Esophagus squamous epithelium (tissue), 5 donors: ENCODE results near the gene PPP1R1A. TPM values are rescaled to one million over a fixed set of nuclear protein-coding genes. Genes with fewer than 3 reads are reported as not detected.

Source experiments
- DNase-seq: peaks from one replicate; lab custom pipeline; 2025; lab: John Stamatoyannopoulos, UW
- H3K27ac ChIP-seq, 4 donors: fragments of 200-600 bp; sonication (generic); one replicate each; pipeline ENCODE4 v1.5.1; 2016 to 2019; ENCODE audit warnings: mild to moderate bottlenecking in 1 of 4
- H3K27me3 ChIP-seq, 4 donors: fragments of 200-600 bp; sonication (generic); 1 replicate in 3 of 4; 2 replicates in 1 of 4; pipeline versions ENCODE4 v1.5.1 to v1.6.0; 2017 to 2021; ENCODE audit warnings: antibody characterized with exemption in 1 of 4
- H3K36me3 ChIP-seq, 3 donors: fragments of 200-600 bp; sonication (generic); one replicate each; pipeline ENCODE4 v1.5.1; 2016 to 2019
- H3K4me1 ChIP-seq, 3 donors: fragments of 200-600 bp; sonication (generic); one replicate each; pipeline ENCODE4 v1.5.1; 2017 to 2019
- H3K4me3 ChIP-seq, 4 donors: fragments of 200-600 bp; sonication (generic); 1 replicate in 3 of 4; 2 replicates in 1 of 4; pipeline ENCODE4 v1.5.1; 2016 to 2019; ENCODE audit warnings: mild to moderate bottlenecking in 2 of 4, moderate library complexity in 1 of 4
- H3K9me3 ChIP-seq, 3 donors: fragments of 200-600 bp; sonication (generic); one replicate each; pipeline ENCODE4 v1.5.1; 2016 to 2019
- POLR2A ChIP-seq, 4 donors: fragments of 450-650 bp; IDR thresholded peaks; one replicate each; pipeline ENCODE4 v1.6.1; 2017; ENCODE audit warnings: antibody characterized with exemption in 4 of 4, mild to moderate bottlenecking in 4 of 4, moderate library complexity in 3 of 4
- WGBS, 2 donors: methylation state at CpG; one replicate each; pipeline ENCODE4 v1.1.5; 2018; 5-methylcytosine and 5-hydroxymethylcytosine counted together
- intact Hi-C: fragments of 100-400 bp; cut with DNase I; formaldehyde crosslinking; loops from one replicate; pipeline ENCODE4 v1.15.0; 2022
- total RNA-seq, 4 donors: library from RNA; depleted of rRNA; stranded (reverse); fragments of >200 nt; gene quantifications; one replicate each; pipeline ENCODE4 v1.1.0, GENCODE V29; 2016
- TF ChIP-seq, protein P1 (sequence below), 6 experiments: fragments of 450-650 bp in 4 of 6; fragments of 200-600 bp in 2 of 6; sonication (generic) in 2 of 6; IDR thresholded peaks; one replicate each; pipeline ENCODE4 v1.5.1; 2016 to 2019; ENCODE audit warnings: antibody characterized with exemption in 6 of 6, mild to moderate bottlenecking in 4 of 6, moderate library complexity in 4 of 6
- donor health status: DM: yes; HTN: yes; CAD: no.

PPP1R1A gene
- total RNA-seq, 4 donors from 2014 or later: 0.15 to 1.9 (median 0.26) TPM; not detected in 1

DNA sequence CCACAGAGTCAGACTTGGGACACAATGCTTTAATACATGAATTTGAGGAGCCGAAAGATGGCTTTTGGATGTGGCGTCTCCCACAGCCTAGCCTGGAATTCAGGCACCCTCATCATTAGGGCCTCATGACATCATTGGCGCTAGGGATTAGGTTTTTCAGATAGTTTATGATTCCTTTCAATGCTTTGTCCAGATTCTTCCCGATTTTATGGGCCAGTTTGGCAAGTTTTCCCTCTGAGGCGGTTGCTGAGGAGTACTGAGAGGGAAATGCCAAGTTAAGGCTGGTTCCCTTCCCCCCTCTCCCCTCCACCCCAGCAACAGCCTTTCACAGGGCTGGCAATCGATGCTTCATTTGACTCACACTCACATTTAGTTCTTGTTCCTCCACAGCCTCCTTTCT, 19.7 kb upstream of the PPP1R1A start:
- intact Hi-C loops: no loop called here

DNA sequence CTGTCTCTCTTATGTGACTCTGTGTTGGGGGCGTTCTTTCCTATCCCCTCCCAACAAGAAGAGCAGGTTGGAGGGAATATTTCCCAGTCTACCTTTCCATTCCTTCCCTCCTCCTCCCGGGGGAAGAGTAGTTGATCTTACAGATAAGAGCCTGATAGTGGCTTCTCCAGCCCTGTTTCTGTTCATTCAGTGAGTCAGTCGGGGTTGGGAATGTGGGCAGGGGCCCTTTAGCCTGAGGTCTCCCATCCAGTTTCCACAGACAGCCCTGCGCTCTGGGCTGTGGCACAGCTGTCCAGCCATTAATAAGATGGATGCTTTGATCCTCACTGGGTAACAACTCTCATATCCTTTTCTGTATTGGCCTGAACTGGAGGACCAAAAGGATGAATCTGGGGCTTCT, 18.1 kb upstream of the PPP1R1A start:
- no peak for DNase-seq
- intact Hi-C loops: no loop called here
- H3K36me3 ChIP-seq: no peaks in the 10 kb centered on the region
- TF ChIP-seq, protein P1, sequence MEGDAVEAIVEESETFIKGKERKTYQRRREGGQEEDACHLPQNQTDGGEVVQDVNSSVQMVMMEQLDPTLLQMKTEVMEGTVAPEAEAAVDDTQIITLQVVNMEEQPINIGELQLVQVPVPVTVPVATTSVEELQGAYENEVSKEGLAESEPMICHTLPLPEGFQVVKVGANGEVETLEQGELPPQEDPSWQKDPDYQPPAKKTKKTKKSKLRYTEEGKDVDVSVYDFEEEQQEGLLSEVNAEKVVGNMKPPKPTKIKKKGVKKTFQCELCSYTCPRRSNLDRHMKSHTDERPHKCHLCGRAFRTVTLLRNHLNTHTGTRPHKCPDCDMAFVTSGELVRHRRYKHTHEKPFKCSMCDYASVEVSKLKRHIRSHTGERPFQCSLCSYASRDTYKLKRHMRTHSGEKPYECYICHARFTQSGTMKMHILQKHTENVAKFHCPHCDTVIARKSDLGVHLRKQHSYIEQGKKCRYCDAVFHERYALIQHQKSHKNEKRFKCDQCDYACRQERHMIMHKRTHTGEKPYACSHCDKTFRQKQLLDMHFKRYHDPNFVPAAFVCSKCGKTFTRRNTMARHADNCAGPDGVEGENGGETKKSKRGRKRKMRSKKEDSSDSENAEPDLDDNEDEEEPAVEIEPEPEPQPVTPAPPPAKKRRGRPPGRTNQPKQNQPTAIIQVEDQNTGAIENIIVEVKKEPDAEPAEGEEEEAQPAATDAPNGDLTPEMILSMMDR (IDR thresholded peaks at IDR 0.05): no peak
- no peak for TF ChIP-seq POLR2A (IDR thresholded peaks at IDR 0.05)
- H3K9me3 ChIP-seq: no peaks in the 10 kb centered on the region
- H3K27me3 ChIP-seq: peaks cover 0 to 21% (median 0%) of the 10 kb centered on the region in 4 donors
- no peak overlapping the region for H3K27ac ChIP-seq
- no peaks in the 10 kb centered on the region for H3K4me1 ChIP-seq
- WGBS, 2 donors: 49 to 60% methylated on average over 2 to 3 of the region's 4 CpGs
- H3K4me3 ChIP-seq: no peak overlapping the region

More for the DNA sequence above, 19.7 kb upstream of the PPP1R1A start:
- Histone ChIP-seq H3K4me3 (no peak overlapping the region), H3K9me3 (no peaks in the 10 kb centered on the region), H3K36me3 (no peaks in the 10 kb centered on the region), H3K4me1 (no peaks in the 10 kb centered on the region), H3K27ac (no peak overlapping the region), H3K27me3 (peaks cover 0 to 21% (median 0%) of the 10 kb centered on the region in 4 donors)
- whole genome bisulfite sequencing, 2 donors: 36 to 62% methylated on average over 5 to 6 of the region's 6 CpGs
- DNase-seq: no peak
- TF ChIP-seq POLR2A (IDR thresholded peaks at IDR 0.05): no peak
- TF ChIP-seq, protein P1 (IDR thresholded peaks at IDR 0.05): no peak

DNA sequence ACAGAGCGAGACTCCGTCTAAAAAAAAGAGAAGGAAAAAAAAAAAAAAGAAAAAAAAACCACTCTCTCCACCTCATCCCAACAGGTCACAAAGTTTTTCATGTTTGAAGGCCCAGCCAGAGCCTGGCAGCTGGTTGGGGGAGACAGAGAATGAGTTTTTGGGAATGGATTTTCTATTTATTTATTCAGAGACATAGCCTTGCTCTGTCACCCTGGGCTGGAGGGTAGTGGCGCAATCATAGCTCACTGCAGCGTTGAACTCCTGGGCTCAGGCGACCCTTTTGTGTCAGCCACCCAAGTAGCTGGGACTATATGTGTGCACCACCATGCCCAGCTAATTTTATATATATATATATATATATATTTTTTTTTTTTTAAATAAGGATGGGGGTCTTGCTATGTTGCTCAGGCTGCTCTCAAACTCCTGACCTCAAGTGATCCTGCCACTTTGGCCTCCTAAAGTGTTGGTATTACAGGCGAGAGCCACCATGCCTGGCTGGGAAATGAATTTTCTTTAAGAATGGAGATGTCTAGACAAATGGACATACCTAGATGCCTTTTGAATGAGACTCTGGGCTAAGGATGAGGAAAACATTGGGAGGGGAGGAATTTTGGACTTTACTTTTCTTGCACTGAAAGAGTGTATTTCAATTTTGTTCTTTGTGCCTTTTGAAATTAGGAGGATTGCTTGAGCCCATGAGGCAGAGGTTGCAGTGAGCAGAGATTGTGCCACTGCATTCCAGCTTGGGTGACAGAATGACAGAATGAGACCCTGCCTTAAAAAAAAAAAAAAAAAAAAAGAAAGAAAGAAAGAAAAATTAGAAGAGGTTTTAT, 16.9 kb upstream of the PPP1R1A start:
- TF ChIP-seq, protein P1 (IDR thresholded peaks at IDR 0.05): no peak
- no peak overlapping the region for H3K27ac ChIP-seq
- H3K4me1 ChIP-seq: no peaks in the 10 kb centered on the region
- H3K9me3 ChIP-seq: no peaks in the 10 kb centered on the region
- DNase-seq: no peak
- 83 to 89% methylated on average over 6 of the region's 6 CpGs for WGBS, 2 donors
- no peaks in the 10 kb centered on the region for H3K36me3 ChIP-seq
- intact Hi-C loops: no loop called here
- H3K4me3 ChIP-seq: no peak overlapping the region
- peaks cover 0 to 15% (median 0%) of the 10 kb centered on the region in 4 donors for H3K27me3 ChIP-seq

DNA sequence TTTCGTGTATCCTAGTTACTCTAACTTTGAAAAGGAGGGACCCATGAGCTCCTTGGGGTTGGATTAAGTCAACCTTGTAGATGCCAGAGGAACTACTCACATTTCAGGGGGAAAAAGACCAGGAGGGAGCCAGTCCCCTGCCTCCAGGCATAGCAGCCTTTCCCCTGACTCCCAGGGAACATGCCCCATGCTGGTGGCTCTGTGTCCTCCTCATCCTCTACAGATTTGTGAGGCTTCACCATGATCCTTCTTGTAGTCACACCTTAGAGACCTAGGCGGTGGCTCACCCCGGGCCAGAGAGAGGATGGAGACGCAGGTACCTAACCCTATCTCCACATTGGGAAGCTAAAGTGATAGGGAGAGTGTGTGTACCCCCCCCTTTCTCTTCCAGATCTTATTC, 16.0 kb upstream of the PPP1R1A start:
- WGBS, 2 donors: 86 to 89% methylated on average over 1 to 4 of the region's 4 CpGs
- no peak for DNase-seq

DNA sequence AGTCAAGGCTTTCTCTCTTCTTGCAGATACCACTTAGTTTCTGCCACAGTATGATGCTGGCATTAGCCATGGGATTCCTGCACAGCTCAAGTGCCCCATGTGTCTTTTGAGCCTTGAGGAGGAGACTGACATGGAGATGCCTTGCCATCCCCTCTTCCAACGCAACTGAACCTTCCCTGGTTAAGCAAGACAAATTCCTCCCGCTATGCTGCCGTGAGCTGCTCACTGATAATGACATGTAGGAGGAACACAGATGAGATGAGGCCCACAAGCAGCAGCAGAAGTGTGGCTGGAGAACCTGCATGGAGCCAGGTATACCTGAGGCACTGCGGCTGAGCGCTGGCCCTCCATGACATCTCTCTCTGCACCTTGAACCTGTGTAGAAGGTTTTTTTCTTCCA, 15.4 kb upstream of the PPP1R1A start:
- no peaks in the 10 kb centered on the region for H3K9me3 ChIP-seq
- no peak overlapping the region for H3K27ac ChIP-seq
- H3K36me3 ChIP-seq: no peaks in the 10 kb centered on the region
- no peaks in the 10 kb centered on the region for H3K4me1 ChIP-seq
- no peak for TF ChIP-seq POLR2A (IDR thresholded peaks at IDR 0.05)
- TF ChIP-seq, protein P1 (IDR thresholded peaks at IDR 0.05): no peak
- peaks cover 0 to 13% (median 0%) of the 10 kb centered on the region in 4 donors for H3K27me3 ChIP-seq
- intact Hi-C loops: no loop called here
- DNase-seq: no peak
- 82 to 89% methylated on average over 2 to 5 of the region's 5 CpGs for WGBS, 2 donors
- H3K4me3 ChIP-seq: no peak overlapping the region

More for the DNA sequence above, 16.0 kb upstream of the PPP1R1A start:
- peaks cover 0 to 13% (median 0%) of the 10 kb centered on the region in 4 donors for H3K27me3 ChIP-seq
- no peak for TF ChIP-seq POLR2A (IDR thresholded peaks at IDR 0.05)
- TF ChIP-seq, protein P1 (IDR thresholded peaks at IDR 0.05): no peak
- H3K9me3 ChIP-seq: no peaks in the 10 kb centered on the region
- H3K27ac ChIP-seq: no peak overlapping the region
- intact Hi-C loops: no loop called here
- no peak overlapping the region for H3K4me3 ChIP-seq
- no peaks in the 10 kb centered on the region for H3K4me1 ChIP-seq
- no peaks in the 10 kb centered on the region for H3K36me3 ChIP-seq
